Panc1 (cell line): ENCODE results near the gene CEND1. TPM values are rescaled to one million over a fixed set of nuclear protein-coding genes. Genes with fewer than 3 reads are reported as not detected.

ENCODE experiments used
- ATAC-seq: fragments of 200-7000 bp; cut with Tn5 transposase; 2 replicates; pipeline ENCODE4 v1.9.1; 2020; ENCODE audit warnings: mild to moderate bottlenecking, moderate library complexity
- BruUV-seq: library from RNA; stranded (reverse); fragments of 400-500 nt; replicated peaks from 2 replicates; lab custom pipeline; 2021; lab: Mats Ljungman, UMichigan
- CTCF ChIA-PET: fragments of 300-600 bp; sonication (Branson Sonifier 250); formaldehyde crosslinking; loops from one replicate; lab custom pipeline; 2022; ENCODE audit warnings: antibody characterized with exemption; lab: Charles Lee
- POLR2A ChIA-PET: fragments of 300-600 bp; sonication (Branson Sonifier 250); formaldehyde crosslinking; loops from one replicate; lab custom pipeline; 2022; ENCODE audit warnings: antibody characterized with exemption; lab: Charles Lee
- DNase-seq: peaks from one replicate; pipeline ENCODE4 v3.0.0-alpha.2; 2010; ENCODE audit warnings: low read depth, low spot score
- H3K27ac ChIP-seq: 2 replicates; pipeline ENCODE4 v1.5.1; 2011; ENCODE audit warnings: mild to moderate bottlenecking, low read length, inconsistent platforms
- H3K27me3 ChIP-seq: fragments of 200-500 bp; sonication (Bioruptor generic); 2 replicates; pipeline ENCODE4 v1.6.0; 2014; ENCODE audit warnings: low read length, inconsistent platforms; ENCODE audit not compliant: control insufficient read depth, insufficient read depth
- H3K36me3 ChIP-seq: fragments of 200-500 bp; sonication (Bioruptor generic); 2 replicates; pipeline ENCODE4 v1.5.1; 2014; ENCODE audit warnings: inconsistent platforms, mild to moderate bottlenecking, low read length, moderate library complexity; ENCODE audit not compliant: control insufficient read depth, insufficient read depth
- H3K4me1 ChIP-seq: 2 replicates; pipeline ENCODE4 v1.5.1; 2011; ENCODE audit warnings: inconsistent platforms, mild to moderate bottlenecking, low read length, moderate library complexity; ENCODE audit not compliant: control insufficient read depth, insufficient read depth
- H3K4me3 ChIP-seq, 2 experiments: 2 replicates each; pipeline ENCODE4 v1.5.1; 2011 to 2012; ENCODE audit warnings: low read depth in 2 of 2, low read length in 2 of 2, mild to moderate bottlenecking in 2 of 2, inconsistent platforms in 1 of 2, moderate library complexity in 1 of 2
- H3K9me3 ChIP-seq: fragments of 200-500 bp; sonication (Bioruptor generic); 2 replicates; pipeline ENCODE4 v1.5.1; 2014; ENCODE audit warnings: low read depth, mild to moderate bottlenecking, inconsistent platforms, low read length, moderate library complexity; ENCODE audit not compliant: control insufficient read depth, insufficient read depth
- POLR2AphosphoS5 ChIP-seq: IDR thresholded peaks from 2 replicates; pipeline ENCODE4 v1.6.1; 2012; ENCODE audit warnings: mild to moderate bottlenecking, low read depth, low read length, moderate library complexity
- SIN3A ChIP-seq: IDR thresholded peaks from 2 replicates; pipeline ENCODE4 v1.6.1; 2012; ENCODE audit warnings: low read depth, mild to moderate bottlenecking, low read length, moderate library complexity, borderline replicate concordance; ENCODE audit not compliant: insufficient read depth
- TCF7L2 ChIP-seq: IDR thresholded peaks from 2 replicates; pipeline ENCODE4 v1.6.1; 2011; ENCODE audit warnings: mild to moderate bottlenecking, low read depth, low read length, inconsistent platforms
- in situ Hi-C: cut with HindIII; loops from 2 replicates; pipeline ENCODE4 v1.10.0; 2016; ENCODE audit warnings: low sequenced_read_pairs, low pct_unique_long_range_greater_than_20kb
- intact Hi-C: fragments of 100-400 bp; cut with micrococcal nuclease; formaldehyde crosslinking; loops from one replicate; pipeline ENCODE4 v1.10.0; 2022; ENCODE audit not compliant: unreplicated experiment
- total RNA-seq: library from RNA; stranded (reverse); gene quantifications from one replicate; pipeline ENCODE4 v1.2.1, GENCODE V29; 2021; ENCODE audit not compliant: unreplicated experiment
- TF ChIP-seq, protein P1 (sequence below): fragments of 450-650 bp; IDR thresholded peaks from 2 replicates; pipeline ENCODE4 v1.5.1; 2017; ENCODE audit warnings: mild to moderate bottlenecking
- TF ChIP-seq, protein P2 (sequence below), 2 experiments: IDR thresholded peaks; 2 replicates each; pipeline ENCODE4 v1.6.1; 2011 to 2012; ENCODE audit warnings: low read depth in 2 of 2, control low read depth in 1 of 2, low read length in 1 of 2, mild to moderate bottlenecking in 1 of 2, moderate library complexity in 1 of 2; ENCODE audit not compliant: insufficient read depth in 1 of 2

Gene CEND1
- total RNA-seq, 1 experiment from 2014 or later: 15.9 TPM

DNA sequence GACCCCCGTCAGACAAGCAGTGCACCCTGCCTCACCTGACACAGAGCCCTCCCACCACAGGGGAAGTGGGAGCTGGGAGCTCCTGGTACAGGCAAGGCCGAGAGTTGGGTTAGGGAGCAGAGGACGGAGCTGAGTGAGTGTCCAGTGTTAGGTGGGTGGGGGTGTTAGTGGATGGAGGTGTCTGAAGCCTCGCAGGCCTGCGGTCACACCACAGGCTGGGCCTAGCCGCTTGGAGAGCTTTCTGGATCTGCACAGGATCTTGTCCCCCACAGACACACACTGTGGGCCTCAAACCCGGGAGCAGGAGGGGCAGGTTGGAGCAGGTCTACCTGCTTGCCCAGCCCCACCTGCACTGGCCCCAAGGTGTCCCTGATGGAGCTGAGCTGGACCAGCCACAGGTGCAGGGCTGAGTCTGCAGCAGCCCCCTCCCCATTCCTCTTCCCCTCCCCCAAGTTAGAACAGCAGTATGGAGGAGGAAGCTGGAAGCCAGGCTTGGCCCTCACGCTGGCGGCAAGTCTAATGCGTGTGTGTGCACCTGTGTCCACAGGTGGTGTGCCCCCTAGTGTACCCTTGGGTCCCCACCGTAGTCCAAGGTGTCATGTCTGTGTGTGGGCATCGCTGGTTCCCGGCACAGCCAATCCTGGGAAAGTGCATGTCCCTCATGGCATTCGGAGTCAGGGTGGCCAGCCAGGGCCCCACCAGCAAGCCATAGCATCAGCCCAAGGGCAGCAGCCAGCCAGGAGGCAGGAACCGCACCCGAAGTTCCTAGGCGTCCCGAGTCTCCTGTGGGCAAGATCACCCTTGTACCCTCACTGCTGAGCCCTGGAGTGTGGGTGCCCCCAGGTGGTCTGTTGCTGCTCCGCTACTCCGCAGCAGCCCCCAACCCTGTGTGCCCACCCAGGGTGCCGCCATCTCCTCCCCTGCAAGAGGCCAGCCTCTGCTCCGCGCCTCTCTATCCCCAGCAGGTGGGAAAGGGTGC is 10.6 kb downstream of the CEND1 start:
- BruUV-seq: TSS peak; percentile 51
- ChIA-PET POLR2A (no interaction called here), CTCF (no interaction called here)
- Histone ChIP-seq H3K36me3 (peaks cover 2% of the 10 kb centered on the region; the same call in 1 of the 2 replicates), H3K9me3 (no peaks in the 10 kb centered on the region), H3K27ac (no peak overlapping the region; the same call in 1 of the 2 replicates), H3K4me1 (peaks cover 31% of the 10 kb centered on the region), H3K4me3 (no peak overlapping the region), H3K27me3 (no peaks in the 10 kb centered on the region)
- TF ChIP-seq, protein P1, sequence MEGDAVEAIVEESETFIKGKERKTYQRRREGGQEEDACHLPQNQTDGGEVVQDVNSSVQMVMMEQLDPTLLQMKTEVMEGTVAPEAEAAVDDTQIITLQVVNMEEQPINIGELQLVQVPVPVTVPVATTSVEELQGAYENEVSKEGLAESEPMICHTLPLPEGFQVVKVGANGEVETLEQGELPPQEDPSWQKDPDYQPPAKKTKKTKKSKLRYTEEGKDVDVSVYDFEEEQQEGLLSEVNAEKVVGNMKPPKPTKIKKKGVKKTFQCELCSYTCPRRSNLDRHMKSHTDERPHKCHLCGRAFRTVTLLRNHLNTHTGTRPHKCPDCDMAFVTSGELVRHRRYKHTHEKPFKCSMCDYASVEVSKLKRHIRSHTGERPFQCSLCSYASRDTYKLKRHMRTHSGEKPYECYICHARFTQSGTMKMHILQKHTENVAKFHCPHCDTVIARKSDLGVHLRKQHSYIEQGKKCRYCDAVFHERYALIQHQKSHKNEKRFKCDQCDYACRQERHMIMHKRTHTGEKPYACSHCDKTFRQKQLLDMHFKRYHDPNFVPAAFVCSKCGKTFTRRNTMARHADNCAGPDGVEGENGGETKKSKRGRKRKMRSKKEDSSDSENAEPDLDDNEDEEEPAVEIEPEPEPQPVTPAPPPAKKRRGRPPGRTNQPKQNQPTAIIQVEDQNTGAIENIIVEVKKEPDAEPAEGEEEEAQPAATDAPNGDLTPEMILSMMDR: no peak; the same call in 1 of the 2 replicates
- TF ChIP-seq POLR2AphosphoS5: no peak; the same call in 1 of the 2 replicates
- TF ChIP-seq SIN3A: no peak
- no peak for TF ChIP-seq TCF7L2
- TF ChIP-seq, protein P2, sequence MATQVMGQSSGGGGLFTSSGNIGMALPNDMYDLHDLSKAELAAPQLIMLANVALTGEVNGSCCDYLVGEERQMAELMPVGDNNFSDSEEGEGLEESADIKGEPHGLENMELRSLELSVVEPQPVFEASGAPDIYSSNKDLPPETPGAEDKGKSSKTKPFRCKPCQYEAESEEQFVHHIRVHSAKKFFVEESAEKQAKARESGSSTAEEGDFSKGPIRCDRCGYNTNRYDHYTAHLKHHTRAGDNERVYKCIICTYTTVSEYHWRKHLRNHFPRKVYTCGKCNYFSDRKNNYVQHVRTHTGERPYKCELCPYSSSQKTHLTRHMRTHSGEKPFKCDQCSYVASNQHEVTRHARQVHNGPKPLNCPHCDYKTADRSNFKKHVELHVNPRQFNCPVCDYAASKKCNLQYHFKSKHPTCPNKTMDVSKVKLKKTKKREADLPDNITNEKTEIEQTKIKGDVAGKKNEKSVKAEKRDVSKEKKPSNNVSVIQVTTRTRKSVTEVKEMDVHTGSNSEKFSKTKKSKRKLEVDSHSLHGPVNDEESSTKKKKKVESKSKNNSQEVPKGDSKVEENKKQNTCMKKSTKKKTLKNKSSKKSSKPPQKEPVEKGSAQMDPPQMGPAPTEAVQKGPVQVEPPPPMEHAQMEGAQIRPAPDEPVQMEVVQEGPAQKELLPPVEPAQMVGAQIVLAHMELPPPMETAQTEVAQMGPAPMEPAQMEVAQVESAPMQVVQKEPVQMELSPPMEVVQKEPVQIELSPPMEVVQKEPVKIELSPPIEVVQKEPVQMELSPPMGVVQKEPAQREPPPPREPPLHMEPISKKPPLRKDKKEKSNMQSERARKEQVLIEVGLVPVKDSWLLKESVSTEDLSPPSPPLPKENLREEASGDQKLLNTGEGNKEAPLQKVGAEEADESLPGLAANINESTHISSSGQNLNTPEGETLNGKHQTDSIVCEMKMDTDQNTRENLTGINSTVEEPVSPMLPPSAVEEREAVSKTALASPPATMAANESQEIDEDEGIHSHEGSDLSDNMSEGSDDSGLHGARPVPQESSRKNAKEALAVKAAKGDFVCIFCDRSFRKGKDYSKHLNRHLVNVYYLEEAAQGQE (IDR thresholded peaks at IDR 0.05; ENCODE audit: insufficient read depth in 1 of 2, low read depth in 2 of 2, low read length in 1 of 2): no peak
- in situ Hi-C loops: no loop called here
- no peak for DNase-seq
- ATAC-seq: no peak
- intact Hi-C loops: no loop called here

DNA sequence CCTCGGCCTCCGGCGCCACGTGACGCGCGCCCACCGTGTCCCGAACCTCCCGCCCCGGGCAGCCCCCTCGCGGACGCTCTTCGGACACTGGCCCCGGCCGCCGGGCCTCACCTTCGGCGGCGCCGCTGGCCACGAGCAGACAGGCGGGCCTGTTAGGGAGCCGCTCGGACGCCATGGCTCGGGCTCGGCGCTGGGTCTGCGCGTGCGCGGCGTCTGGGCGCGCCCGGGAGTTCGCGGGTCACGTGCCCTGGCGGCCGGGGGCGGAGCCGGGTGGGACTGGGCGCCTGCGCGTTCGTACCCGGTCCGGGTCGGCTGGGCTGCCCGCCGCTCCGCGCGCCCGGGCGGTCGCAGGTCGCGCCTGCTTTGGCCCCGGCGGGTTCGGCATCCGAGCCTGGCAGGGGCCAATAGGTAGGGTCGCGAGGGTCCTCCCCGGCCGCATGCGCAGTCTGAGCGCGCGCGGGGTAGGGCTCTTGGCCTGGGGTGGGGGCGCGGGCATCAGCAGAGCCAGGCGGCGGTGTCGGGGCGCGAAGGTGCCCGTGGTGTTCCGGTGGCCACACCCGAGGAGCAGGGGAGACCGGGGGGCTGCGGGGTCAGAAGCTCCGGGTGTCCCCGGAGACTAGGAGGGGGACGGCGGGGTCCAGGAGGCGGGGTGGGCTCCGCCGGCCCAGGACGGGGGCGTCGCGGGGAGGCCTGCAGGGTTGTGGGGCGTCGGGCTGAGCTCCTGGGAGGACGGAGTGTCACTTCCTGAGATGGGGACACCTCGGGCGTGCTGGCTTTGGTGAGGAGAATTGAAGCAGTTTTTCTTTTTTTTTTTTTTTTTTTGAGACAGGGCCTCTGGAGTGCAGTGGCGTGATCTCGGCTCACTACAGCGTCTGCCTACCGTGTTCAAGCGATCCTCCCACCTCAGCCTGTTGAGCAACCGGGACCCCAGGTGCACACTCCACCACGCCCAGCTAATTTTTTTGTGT is 12.3 kb downstream of the CEND1 start, which contains the start of gene GATD1:
GATD1 (minus strand) TSS at position 200 of the 968 bp plus-strand sequence; CDS start at position 175, 25 bp downstream.
- Histone ChIP-seq H3K27ac (peak within 1 kb of the TSS; percentile 93), H3K4me3 (peak within 1 kb of the TSS; percentile 89 to 96), H3K36me3 (no peaks in the 10 kb centered on the region), H3K4me1 (peaks cover 43% of the 10 kb centered on the region), H3K27me3 (no peaks in the 10 kb centered on the region), H3K9me3 (no peaks in the 10 kb centered on the region)
- intact Hi-C loops: no loop called here
- POLR2A ChIA-PET: no interaction called here
- ATAC-seq (peak; percentile 84), DNase-seq (no peak)
- in situ Hi-C loops: no loop called here
- no TSS peak for BruUV-seq
- TF ChIP-seq, protein P1: no peak
- TF ChIP-seq, protein P2 (IDR thresholded peaks at IDR 0.05; ENCODE audit: insufficient read depth in 1 of 2, low read depth in 2 of 2, low read length in 1 of 2): no peak
- TF ChIP-seq SIN3A: peak; percentile 83; the same call in 1 of the 2 replicates
- TF ChIP-seq TCF7L2: no peak
- peak; percentile 95 for TF ChIP-seq POLR2AphosphoS5
- CTCF ChIA-PET: interaction anchor here (0.5 kb wide), 1 partner anchor 49 kb away, joined by 3 read pairs; no protein-coding TSS in a partner anchor
